ENCODE data around the gene SLC10A7. TPM values are rescaled to one million over a fixed set of nuclear protein-coding genes. Genes with fewer than 3 reads are reported as not detected.

Gene SLC10A7
- total and polyA plus RNA-seq, 2 of the 8 experiments (the other 6 are each of a cell fraction or from before 2014, with no cell fraction given), result 2.5 to 2.9 TPM

DNA sequence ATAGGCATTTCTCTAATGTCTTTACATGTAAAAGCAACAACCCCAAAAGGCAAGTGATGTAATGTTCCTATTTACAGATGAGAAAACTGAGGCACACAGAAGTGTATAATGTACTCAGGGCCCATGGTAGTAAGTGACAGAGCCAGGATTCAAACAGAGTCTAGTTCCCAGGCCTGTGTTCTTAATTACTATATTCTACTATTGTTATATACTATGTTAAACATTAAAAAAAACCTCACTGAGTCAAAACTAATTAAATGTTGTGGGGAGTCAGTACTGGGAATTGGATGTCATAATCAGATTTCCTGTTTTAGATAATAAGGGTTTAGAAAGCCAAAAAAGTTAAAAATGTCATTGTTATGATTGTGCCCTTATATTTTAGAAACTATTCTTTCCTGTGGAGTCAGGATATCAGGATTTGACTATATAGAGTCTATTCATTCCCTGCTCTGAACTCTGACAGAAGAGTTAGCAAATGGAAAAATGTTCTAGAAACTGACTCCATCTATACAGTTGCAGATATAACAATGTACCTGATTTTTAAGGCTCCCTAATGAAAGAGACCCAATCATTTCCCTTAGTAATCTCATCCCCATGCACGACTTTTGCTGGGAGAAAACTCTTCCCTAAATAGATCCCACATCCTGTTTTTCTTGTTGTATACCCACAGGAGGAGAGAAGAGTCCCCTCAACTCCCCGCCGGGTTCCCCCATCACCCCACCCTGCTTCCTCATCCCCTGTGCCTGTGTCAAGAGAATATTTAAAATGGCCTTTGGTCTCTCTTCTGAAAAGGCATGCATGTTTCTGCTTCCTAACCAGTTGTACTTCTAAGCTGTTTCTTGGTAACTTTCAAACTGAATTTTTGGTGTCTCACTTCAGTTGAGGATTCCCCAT lies 237.7 kb downstream of the SLC10A7 start:
- H4K8ac ChIP-seq (ENCODE audit: extremely low read depth, insufficient read depth, low read length), result no peak overlapping the region
- H3K18ac ChIP-seq (ENCODE audit: extremely low read depth, low read length), result no peak overlapping the region
- no peak overlapping the region for H3K4ac ChIP-seq (replicated peaks; ENCODE audit: insufficient read length, low read depth, low read length)
- no peak overlapping the region for H2BK5ac ChIP-seq (ENCODE audit: low read depth, low read length)
- H3K23ac ChIP-seq (ENCODE audit: insufficient read length), result no peak overlapping the region
- no peak overlapping the region for H2BK20ac ChIP-seq (ENCODE audit: low read length)
- H2AK5ac ChIP-seq (ENCODE audit: low read depth, low read length), result no peak overlapping the region
- no peak overlapping the region for H4K91ac ChIP-seq (replicated peaks; ENCODE audit: insufficient read length, low read length)
- no peak overlapping the region for H3K56ac ChIP-seq (replicated peaks; ENCODE audit: insufficient read length, low read depth, low read length)
- H2BK12ac ChIP-seq (ENCODE audit: low read depth, low read length), result no peak overlapping the region
- POLR2A ChIA-PET (ENCODE audit: partially characterized antibody), result no interaction called here
- no peak overlapping the region for H3K4me3 ChIP-seq (ENCODE audit: extremely low read depth in 1 of 4, insufficient read depth in 2 of 4, low read depth in 3 of 4, low read length in 4 of 4)
- H2BK120ac ChIP-seq (replicated peaks; ENCODE audit: low read depth, low read length), result no peak overlapping the region
- peaks cover 6% of the 10 kb centered on the region; the same call in 1 of the 2 replicates for H3K23me2 ChIP-seq (ENCODE audit: low read depth, low read length)
- no peak overlapping the region for H3K4me2 ChIP-seq (ENCODE audit: insufficient read depth in 1 of 2, low read depth in 2 of 2, low read length in 2 of 2)
- H3K27me3 ChIP-seq (replicated peaks in 1 of 4; ENCODE audit: control insufficient read depth in 3 of 4, extremely low read depth in 1 of 4, insufficient read depth in 3 of 4, low read length in 3 of 4), result no peaks in the 10 kb centered on the region
- H3K9ac ChIP-seq (replicated peaks in 1 of 4; ENCODE audit: extremely low read depth in 1 of 4, low read depth in 3 of 4, low read length in 3 of 4), result no peak overlapping the region
- H3K4me1 ChIP-seq (replicated peaks in 1 of 4; ENCODE audit: control insufficient read depth in 3 of 4, insufficient read depth in 4 of 4, low read length in 3 of 4), result no peaks in the 10 kb centered on the region
- no peak overlapping the region for H4K5ac ChIP-seq (ENCODE audit: insufficient read length, low read depth, low read length)
- H3K79me1 ChIP-seq (ENCODE audit: low read depth, low read length), result no peaks in the 10 kb centered on the region
- no peak for TF ChIP-seq RBBP5 (IDR thresholded peaks at IDR 0.05; ENCODE audit: borderline replicate concordance, low read depth, low read length)
- no peak for TF ChIP-seq NRF1 (IDR thresholded peaks at IDR 0.05; ENCODE audit: low read depth, low read length)
- TF ChIP-seq GTF2F1 (IDR thresholded peaks at IDR 0.05; ENCODE audit: borderline replicate concordance, low read depth, low read length), result no peak
- no peak for TF ChIP-seq SP4 (IDR thresholded peaks at IDR 0.05; ENCODE audit: low read length)
- no peak for TF ChIP-seq SRF (IDR thresholded peaks at IDR 0.05; ENCODE audit: low read depth, low read length)
- TF ChIP-seq CHD1 (IDR thresholded peaks at IDR 0.05; ENCODE audit: low read depth, low read length), result no peak
- TF ChIP-seq HDAC2 (IDR thresholded peaks at IDR 0.05; ENCODE audit: borderline replicate concordance in 1 of 2, low read depth in 2 of 2, low read length in 2 of 2), result no peak
- no peak for TF ChIP-seq KDM5A (IDR thresholded peaks at IDR 0.05; ENCODE audit: low read length)
- TF ChIP-seq HDAC6 (IDR thresholded peaks at IDR 0.05; ENCODE audit: low read depth, low read length), result no peak
- TF ChIP-seq TAF1 (IDR thresholded peaks at IDR 0.05; ENCODE audit: low read depth, low read length), result no peak
- TF ChIP-seq CTBP2 (IDR thresholded peaks at IDR 0.05; ENCODE audit: borderline replicate concordance, insufficient read depth, insufficient read length, low read length), result no peak
- no peak for TF ChIP-seq RFX5 (IDR thresholded peaks at IDR 0.05; ENCODE audit: borderline replicate concordance, low read depth, low read length)
- FAIRE-seq (no peak), DNase-seq (ENCODE audit: low read depth in 1 of 2, low spot score in 2 of 2) (no peak)
- H2BK15ac ChIP-seq (ENCODE audit: low read length), result no peak overlapping the region
- no peaks in the 10 kb centered on the region for H3K9me3 ChIP-seq (ENCODE audit: insufficient read depth in 2 of 2, low read depth in 1 of 2, low read length in 1 of 2)
- no peak overlapping the region for H2AFZ ChIP-seq (ENCODE audit: low read length)
- H3K79me2 ChIP-seq (ENCODE audit: control insufficient read depth in 1 of 2, insufficient read depth in 2 of 2, low read length in 2 of 2), result no peaks in the 10 kb centered on the region
- CTCF ChIA-PET (ENCODE audit: partially characterized antibody), result interaction anchor here (0.9 kb wide), 1 partner anchor 40 kb away, joined by 3 read pairs; no protein-coding TSS in a partner anchor
- H3K27ac ChIP-seq (ENCODE audit: low read depth, low read length), result no peak overlapping the region
- no peaks in the 10 kb centered on the region for H3K36me3 ChIP-seq (ENCODE audit: control insufficient read depth in 2 of 4, insufficient read depth in 4 of 4, low read length in 3 of 4)
- WGBS, 2 experiments (ENCODE audit: extremely low coverage in 1 of 2, insufficient coverage in 1 of 2, insufficient read length in 1 of 2, insufficient replicate concordance in 2 of 2, low coverage in 1 of 2, low lambda C conversion rate in 2 of 2, missing lambda C conversion rate in 1 of 2), result 83% methylated on average over 3 of the region's 3 CpGs; no CpG with 5 or more reads in 1 of the 2 experiments
- H4K20me1 ChIP-seq (replicated peaks in 1 of 2; ENCODE audit: control insufficient read depth in 1 of 2, insufficient read depth in 2 of 2, low read length in 2 of 2), result no peaks in the 10 kb centered on the region
- H3K14ac ChIP-seq (ENCODE audit: insufficient read length), result no peak overlapping the region
